K562 (cell line): ENCODE measurements around the gene LAMTOR4. TPM values are rescaled to one million over a fixed set of nuclear protein-coding genes. Genes with fewer than 3 reads are reported as not detected.

Experiments used
- ATF6 ChIP-seq: sonication (generic); formaldehyde crosslinking; IDR thresholded peaks from 2 replicates; pipeline ENCODE4 v1.4.0; 2020; ENCODE audit warnings: mild to moderate bottlenecking, missing genetic modification reagents
- BMI1 ChIP-seq: fragments of 150-350 bp; IDR thresholded peaks from 2 replicates; pipeline ENCODE4 v1.6.1; 2014; ENCODE audit warnings: low read length
- GATAD2A ChIP-seq: fragments of 450-650 bp; IDR thresholded peaks from 2 replicates; pipeline ENCODE4 v1.6.1; 2017
- HOMEZ ChIP-seq: fragments of 250-450 bp; sonication (Bioruptor Pico); IDR thresholded peaks from 2 replicates; pipeline ENCODE4 v1.4.0; 2020; ENCODE audit warnings: mild to moderate bottlenecking, moderate library complexity
- MCM5 ChIP-seq: fragments of 450-650 bp; IDR thresholded peaks from 2 replicates; pipeline ENCODE4 v1.6.1; 2016; ENCODE audit warnings: low read depth
- PYGO2 ChIP-seq: fragments of 450-650 bp; IDR thresholded peaks from 2 replicates; pipeline ENCODE4 v1.6.1; 2016; ENCODE audit warnings: mild to moderate bottlenecking, missing genetic modification characterization, moderate library complexity, missing compliant biosample characterization
- TAF9B ChIP-seq: fragments of 450-650 bp; IDR thresholded peaks from 2 replicates; pipeline ENCODE4 v1.6.1; 2018; ENCODE audit warnings: mild to moderate bottlenecking; ENCODE audit not compliant: partially characterized antibody
- TEAD1 ChIP-seq, 2 experiments: fragments of 450-650 bp in 1 of 2; sonication (generic) in 1 of 2; formaldehyde crosslinking; IDR thresholded peaks; 2 replicates each; pipeline versions ENCODE4 v1.4.0 to v1.8.0; 2020 to 2022; ENCODE audit warnings: mild to moderate bottlenecking in 2 of 2, missing genetic modification reagents in 1 of 2
- TFE3 ChIP-seq: fragments of 450-650 bp; formaldehyde crosslinking; IDR thresholded peaks from 2 replicates; pipeline ENCODE4 v1.4.0; 2020; ENCODE audit warnings: mild to moderate bottlenecking, mixed read lengths
- ZBTB33 ChIP-seq: sonication (generic); formaldehyde crosslinking; IDR thresholded peaks from 2 replicates; pipeline ENCODE4 v1.8.1; 2023; ENCODE audit warnings: mild to moderate bottlenecking, missing genetic modification reagents
- ZKSCAN3 ChIP-seq: fragments of 250-450 bp; sonication (Bioruptor Pico); IDR thresholded peaks from 2 replicates; pipeline ENCODE4 v1.4.0; 2020
- ZNF395 ChIP-seq: fragments of 200-800 bp; sonication (Bioruptor generic); IDR thresholded peaks from 2 replicates; pipeline ENCODE4 v1.6.1; 2017; ENCODE audit warnings: missing genetic modification characterization, missing compliant biosample characterization
- ZNF445 ChIP-seq: fragments of 250-450 bp; sonication (Bioruptor Pico); IDR thresholded peaks from 2 replicates; pipeline ENCODE4 v1.4.0; 2020; ENCODE audit warnings: low read depth, mild to moderate bottlenecking, moderate library complexity
- ZNF449 ChIP-seq: fragments of 250-450 bp; sonication (Bioruptor Pico); IDR thresholded peaks from 2 replicates; pipeline ENCODE4 v1.8.0; 2022; ENCODE audit warnings: moderate library complexity, mild to moderate bottlenecking, inconsistent platforms
- ZNF655 ChIP-seq: fragments of 250-450 bp; sonication (Bioruptor Pico); IDR thresholded peaks from 2 replicates; pipeline ENCODE4 v1.5.0; 2021
- polyA plus RNA-seq, 8 experiments: library from polyadenylated mRNA; depleted of rRNA in 4 of 8; stranded (reverse) in 5 of 8; unstranded in 3 of 8; fragments of >200 nt; fragmentation: Nextera tagmentation in 2 of 8; fragmentation: Illumina TruSeq in 1 of 8; extraction: Ambion mirVana in 2 of 8; extraction: Trizol in 1 of 8; gene quantifications; 2 replicates each; pipeline versions ENCODE4 v1.2.1 to v1.2.3, GENCODE V29; 2011 to 2014; ENCODE audit warnings: inconsistent platforms in 1 of 8, missing spikeins in 1 of 8
- total RNA-seq, 7 experiments: library from RNA; depleted of rRNA in 6 of 7; stranded (reverse); fragments of >200 nt in 6 of 7; fragmentation: Illumina TruSeq in 2 of 7; extraction: Trizol in 2 of 7; gene quantifications; 2 replicates each; pipeline versions ENCODE4 v1.2.1 to v1.2.3, GENCODE V29; 2011 to 2021; ENCODE audit warnings: low replicate concordance in 1 of 7

The LAMTOR4 gene
- total and polyA plus RNA-seq, 9 of the 15 experiments (the other 6 are each of a cell fraction or from before 2014, with no cell fraction given), result 79.6 to 314 (median 195) TPM

GRCh38 chr7:100101016-100101862 lies 47.5 kb upstream of the LAMTOR4 start, which contains the start of the genes AP4M1 and MCM7 (continued):
- TF ChIP-seq ZNF395 (CRISPR knock-in tag) (peak; percentile 85), ZKSCAN3 (no peak), BMI1 (no peak), ATF6 (0 out of 2 replicates have a peak, but pooled peaks have one; percentile 87), ZNF655 (CRISPR knock-in tag) (no peak), ZNF445 (CRISPR knock-in tag) (no peak), MCM5 (no peak), TEAD1 (CRISPR knock-in tag; IDR thresholded peaks at IDR 0.05) (peak in 1 of 2 experiments; percentile 87; a peak in 1 of 4 replicates), HOMEZ (CRISPR knock-in tag) (no peak), GATAD2A (no peak), ZNF449 (CRISPR knock-in tag) (no peak), TAF9B (peak; percentile 89), ZBTB33 (CRISPR knock-in tag) (peak; percentile 61; the same call in 1 of the 2 replicates), PYGO2 (no peak), TFE3 (CRISPR knock-in tag) (peak; percentile 96)
